LNCaP clone FGC (cell line): Measurements from ENCODE around the gene HDHD5.

Experiments used
- DNase-seq: peaks from one replicate; pipeline ENCODE4 v3.0.0-alpha.2; 2011; ENCODE audit warnings: low read depth
- H3K4me3 ChIP-seq: 2 replicates; pipeline ENCODE4 v1.5.1; 2011; ENCODE audit warnings: mild to moderate bottlenecking, low read depth, low read length, control low read depth
- TF ChIP-seq, protein P1 (sequence below): IDR thresholded peaks from 2 replicates; pipeline ENCODE4 v1.5.1; 2012; ENCODE audit warnings: mild to moderate bottlenecking; ENCODE audit not compliant: control insufficient read depth, insufficient read depth; ENCODE audit errors: extremely low read depth

Gene HDHD5

DNA sequence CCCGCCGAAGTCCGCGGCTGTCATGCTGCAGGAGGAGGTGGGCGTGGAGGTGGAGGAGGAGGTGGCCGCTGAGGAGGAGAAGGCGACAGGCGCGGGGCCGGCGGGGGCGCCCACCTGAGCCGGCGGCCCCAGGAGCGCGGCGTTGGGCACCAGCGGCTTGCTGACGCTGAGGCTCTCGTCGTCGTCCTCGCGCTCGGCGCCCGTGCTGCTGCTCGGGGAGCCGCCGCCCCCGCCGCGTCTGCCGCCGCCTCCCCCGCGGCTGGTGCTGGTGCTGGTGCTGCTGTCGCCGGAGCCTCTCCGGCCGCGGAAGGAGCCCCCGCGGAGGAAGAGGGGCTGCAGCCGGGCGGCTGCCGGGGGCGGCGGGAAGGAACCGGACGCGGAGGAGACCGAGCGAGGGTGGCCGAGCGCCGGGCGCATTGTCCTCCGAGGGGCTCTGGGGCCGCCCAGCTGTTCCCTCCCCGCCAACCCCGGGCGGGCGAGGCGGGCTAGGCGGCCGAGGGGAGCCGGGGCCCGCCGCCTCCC, 38.3 kb downstream of the HDHD5 start:
- DNase-seq = no peak
- peak overlapping the region; percentile 39 for H3K4me3 ChIP-seq
- TF ChIP-seq, protein P1, sequence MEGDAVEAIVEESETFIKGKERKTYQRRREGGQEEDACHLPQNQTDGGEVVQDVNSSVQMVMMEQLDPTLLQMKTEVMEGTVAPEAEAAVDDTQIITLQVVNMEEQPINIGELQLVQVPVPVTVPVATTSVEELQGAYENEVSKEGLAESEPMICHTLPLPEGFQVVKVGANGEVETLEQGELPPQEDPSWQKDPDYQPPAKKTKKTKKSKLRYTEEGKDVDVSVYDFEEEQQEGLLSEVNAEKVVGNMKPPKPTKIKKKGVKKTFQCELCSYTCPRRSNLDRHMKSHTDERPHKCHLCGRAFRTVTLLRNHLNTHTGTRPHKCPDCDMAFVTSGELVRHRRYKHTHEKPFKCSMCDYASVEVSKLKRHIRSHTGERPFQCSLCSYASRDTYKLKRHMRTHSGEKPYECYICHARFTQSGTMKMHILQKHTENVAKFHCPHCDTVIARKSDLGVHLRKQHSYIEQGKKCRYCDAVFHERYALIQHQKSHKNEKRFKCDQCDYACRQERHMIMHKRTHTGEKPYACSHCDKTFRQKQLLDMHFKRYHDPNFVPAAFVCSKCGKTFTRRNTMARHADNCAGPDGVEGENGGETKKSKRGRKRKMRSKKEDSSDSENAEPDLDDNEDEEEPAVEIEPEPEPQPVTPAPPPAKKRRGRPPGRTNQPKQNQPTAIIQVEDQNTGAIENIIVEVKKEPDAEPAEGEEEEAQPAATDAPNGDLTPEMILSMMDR = no peak

- DNase-seq = no peak
- H3K4me3 ChIP-seq = no peak overlapping the region
- TF ChIP-seq, protein P1 = peak; percentile 9; the same call in 1 of the 2 replicates
Measured at GRCh38 chr22:17120281-17120680, 38.8 kb downstream of the HDHD5 start.

DNA sequence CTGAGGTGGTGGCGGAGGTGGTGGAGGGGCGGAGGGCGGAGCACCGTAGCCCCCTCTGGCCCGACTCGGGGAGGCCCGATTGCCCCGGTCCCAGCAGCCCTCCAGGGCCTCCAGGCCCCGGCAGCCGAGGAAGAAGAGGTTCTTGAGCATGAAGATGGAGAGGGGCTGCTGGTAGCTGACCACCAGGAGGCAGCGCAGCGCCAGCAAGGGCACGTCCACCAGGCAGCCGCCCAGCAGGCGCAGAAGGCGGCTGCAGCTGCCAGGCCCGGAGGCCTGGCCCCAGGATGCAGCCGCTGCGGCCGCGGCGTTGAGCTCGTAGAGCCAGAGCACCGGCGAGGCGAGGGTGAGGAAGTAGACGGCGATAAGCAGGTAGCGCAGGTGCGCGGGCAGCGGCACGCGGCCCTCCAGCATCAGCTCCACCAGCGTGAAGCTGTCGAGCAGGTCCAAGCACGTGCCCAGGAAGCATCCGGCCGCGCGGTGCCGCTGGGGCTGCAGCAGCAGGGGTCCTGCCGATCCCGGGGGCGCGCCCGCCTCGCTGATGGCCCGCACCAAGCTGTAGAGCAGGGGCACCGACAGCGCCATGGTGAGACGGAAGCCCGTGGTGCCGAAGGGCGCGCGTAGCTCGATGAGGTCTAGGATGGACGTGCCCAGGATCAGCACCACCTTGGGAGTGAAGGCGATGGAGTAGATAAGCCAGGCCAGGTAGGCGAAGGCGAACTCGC, 39.4 kb downstream of the HDHD5 start:
- H3K4me3 ChIP-seq = no peak overlapping the region
- TF ChIP-seq, protein P1 = peak; percentile 14; the same call in 1 of the 2 replicates
- no peak for DNase-seq

GRCh38 chr22:17118342-17118741, 40.7 kb downstream of the HDHD5 start:
- TF ChIP-seq, protein P1 = no peak
- DNase-seq = no peak
- H3K4me3 ChIP-seq = no peak overlapping the region

- H3K4me3 ChIP-seq = no peak overlapping the region
- no peak for DNase-seq
- TF ChIP-seq, protein P1 = no peak
Measured at GRCh38 chr22:17117890-17118289, 41.2 kb downstream of the HDHD5 start.

GRCh38 chr22:17117400-17117799, 41.7 kb downstream of the HDHD5 start:
- no peak for DNase-seq
- TF ChIP-seq, protein P1 = no peak
- H3K4me3 ChIP-seq = no peak overlapping the region
